WERI-Rb-1 (cell line): ENCODE results near the gene DNAJC18.
"Not testable (repeated sequence)": the region's sequence is repeated elsewhere in the genome, so short reads cannot be mapped to it uniquely, and the experiment has no call there.

ENCODE experiments used
- DNase-seq: peaks from one replicate; pipeline ENCODE4 v3.0.0-alpha.2; 2020
- H3K27ac ChIP-seq: fragments of 250-450 bp; sonication (Bioruptor Pico); 2 replicates; pipeline ENCODE4 v1.5.1; 2020; ENCODE audit warnings: mild to moderate bottlenecking, moderate library complexity
- H3K27me3 ChIP-seq: fragments of 250-450 bp; sonication (Bioruptor Pico); 2 replicates; pipeline ENCODE4 v1.5.1; 2021; ENCODE audit warnings: mild to moderate bottlenecking, low read depth, moderate library complexity; ENCODE audit not compliant: insufficient read depth, severe bottlenecking
- H3K36me3 ChIP-seq: fragments of 250-450 bp; sonication (Bioruptor Pico); 2 replicates; pipeline ENCODE4 v1.5.1; 2020; ENCODE audit warnings: mild to moderate bottlenecking, moderate library complexity
- H3K4me3 ChIP-seq: 2 replicates; pipeline ENCODE4 v1.5.1; 2011; ENCODE audit warnings: low read depth, mild to moderate bottlenecking, control low read depth, low read length
- H3K9me3 ChIP-seq: fragments of 250-450 bp; sonication (Bioruptor Pico); 2 replicates; pipeline ENCODE4 v1.5.1; 2021; ENCODE audit warnings: mild to moderate bottlenecking, moderate library complexity; ENCODE audit not compliant: severe bottlenecking
- TF ChIP-seq, protein P1 (sequence below): IDR thresholded peaks from 2 replicates; pipeline ENCODE4 v1.5.1; 2011; ENCODE audit warnings: low read depth, mild to moderate bottlenecking, control low read depth, inconsistent platforms, low read length

DNAJC18 gene

DNA sequence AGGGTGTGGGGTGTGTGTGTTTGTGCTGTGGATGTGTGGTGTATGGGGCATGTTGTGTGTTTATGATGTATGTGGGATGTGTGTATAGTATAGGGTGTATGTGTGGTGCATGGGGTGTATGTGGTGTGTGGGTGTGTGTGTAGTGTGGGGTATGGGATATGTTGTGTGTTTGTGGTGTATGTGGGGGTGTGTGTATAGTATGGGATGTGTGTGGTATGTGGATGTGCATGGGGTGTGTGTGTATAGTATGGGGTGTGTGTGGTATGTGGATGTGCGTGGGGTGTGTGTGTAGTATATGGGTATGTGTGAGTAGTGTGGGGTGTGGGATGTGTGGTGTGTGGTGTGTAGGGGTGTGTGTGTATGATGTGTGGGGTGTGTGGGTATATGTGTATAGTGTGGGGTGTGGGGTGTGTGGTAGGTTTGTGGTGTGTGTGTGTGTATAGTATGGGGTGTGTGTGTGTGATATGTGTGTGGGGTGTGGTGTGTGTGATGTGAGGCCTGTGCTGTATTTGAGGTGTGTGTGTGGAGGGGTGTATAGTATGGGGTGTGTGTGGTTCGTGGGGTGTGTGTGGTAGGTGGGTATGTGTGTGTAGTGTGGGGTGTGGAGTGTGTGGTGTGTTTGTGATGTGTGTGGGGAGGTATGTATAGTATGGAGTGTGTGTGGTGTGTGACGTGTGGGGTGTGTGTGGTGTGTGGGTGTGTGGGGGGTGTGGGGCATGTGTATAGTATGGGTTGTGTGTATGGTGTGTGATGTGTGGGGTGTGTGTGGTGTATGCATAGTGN, 12.7 kb upstream of the DNAJC18 start:
- Histone ChIP-seq H3K27ac (no peak overlapping the region), H3K27me3 (no peaks in the 10 kb centered on the region), H3K36me3 (no peaks in the 10 kb centered on the region), H3K4me3 (no peak overlapping the region), H3K9me3 (no peaks in the 10 kb centered on the region)
- TF ChIP-seq, protein P1, sequence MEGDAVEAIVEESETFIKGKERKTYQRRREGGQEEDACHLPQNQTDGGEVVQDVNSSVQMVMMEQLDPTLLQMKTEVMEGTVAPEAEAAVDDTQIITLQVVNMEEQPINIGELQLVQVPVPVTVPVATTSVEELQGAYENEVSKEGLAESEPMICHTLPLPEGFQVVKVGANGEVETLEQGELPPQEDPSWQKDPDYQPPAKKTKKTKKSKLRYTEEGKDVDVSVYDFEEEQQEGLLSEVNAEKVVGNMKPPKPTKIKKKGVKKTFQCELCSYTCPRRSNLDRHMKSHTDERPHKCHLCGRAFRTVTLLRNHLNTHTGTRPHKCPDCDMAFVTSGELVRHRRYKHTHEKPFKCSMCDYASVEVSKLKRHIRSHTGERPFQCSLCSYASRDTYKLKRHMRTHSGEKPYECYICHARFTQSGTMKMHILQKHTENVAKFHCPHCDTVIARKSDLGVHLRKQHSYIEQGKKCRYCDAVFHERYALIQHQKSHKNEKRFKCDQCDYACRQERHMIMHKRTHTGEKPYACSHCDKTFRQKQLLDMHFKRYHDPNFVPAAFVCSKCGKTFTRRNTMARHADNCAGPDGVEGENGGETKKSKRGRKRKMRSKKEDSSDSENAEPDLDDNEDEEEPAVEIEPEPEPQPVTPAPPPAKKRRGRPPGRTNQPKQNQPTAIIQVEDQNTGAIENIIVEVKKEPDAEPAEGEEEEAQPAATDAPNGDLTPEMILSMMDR: no peak
- DNase-seq: no peak

DNA sequence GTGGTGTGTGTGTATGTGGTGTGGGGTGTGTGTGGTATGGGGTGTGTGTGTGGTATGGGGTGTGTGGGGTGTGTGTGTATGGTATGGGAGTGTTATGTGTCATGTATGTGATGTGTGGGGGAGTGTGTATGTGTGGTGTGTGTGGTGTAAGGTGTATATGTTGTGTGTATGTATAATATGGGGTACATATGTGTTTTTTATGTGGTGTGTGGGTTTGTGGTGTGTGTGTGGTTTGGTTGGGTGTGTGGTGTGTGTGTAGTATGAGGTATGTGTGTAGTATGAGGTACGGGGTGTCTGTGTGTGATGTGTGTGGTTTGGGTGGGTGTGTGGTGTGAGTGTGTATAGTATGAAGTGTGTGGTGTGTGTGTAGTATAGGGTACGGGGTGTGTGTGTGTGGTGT, 11.9 kb upstream of the DNAJC18 start:
- Histone ChIP-seq H3K36me3 (no peaks in the 10 kb centered on the region), H3K4me3 (no peak overlapping the region), H3K27me3 (no peaks in the 10 kb centered on the region), H3K27ac (no peak overlapping the region), H3K9me3 (no peaks in the 10 kb centered on the region)
- DNase-seq: no peak
- TF ChIP-seq, protein P1: no peak

DNA sequence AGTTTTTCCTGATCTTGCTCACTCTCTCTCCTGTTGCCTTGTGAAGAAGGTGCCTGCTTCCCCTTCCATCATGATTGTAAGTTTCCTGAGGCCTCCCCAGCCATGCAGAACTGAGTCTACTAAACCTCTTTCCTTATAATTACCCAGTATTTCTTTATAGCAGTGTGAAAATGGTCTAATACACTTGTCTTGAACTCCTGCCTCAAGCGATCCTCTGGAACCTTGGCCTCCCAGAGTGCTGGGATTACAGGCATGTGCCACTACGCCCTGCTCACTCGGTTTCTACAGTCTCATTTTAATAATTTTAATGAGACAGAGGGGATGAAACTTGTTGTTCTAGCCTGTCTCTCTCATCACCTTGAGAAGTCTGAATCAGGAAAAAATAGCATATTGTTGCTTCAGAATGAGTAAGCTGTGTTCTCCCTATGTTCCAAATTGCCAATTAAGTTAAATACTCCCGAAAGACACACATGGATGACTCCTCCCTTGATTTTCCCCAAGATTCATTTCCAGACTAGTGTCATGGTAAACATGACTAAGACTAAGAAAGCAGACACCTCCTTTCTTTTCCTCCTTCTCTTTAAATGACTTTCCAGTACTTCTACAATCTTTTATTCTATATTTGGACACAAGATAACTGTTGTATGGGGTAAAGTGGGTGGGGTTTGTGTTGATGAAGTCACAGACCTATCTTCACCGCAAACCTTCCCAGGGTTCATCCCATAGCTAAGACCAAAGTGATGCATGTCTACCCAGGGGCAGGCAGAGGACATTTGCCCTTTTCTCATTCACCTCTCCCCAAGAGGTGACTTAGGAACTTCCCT, 7.8 kb upstream of the DNAJC18 start:
- H3K4me3 ChIP-seq: no peak overlapping the region
- no peak overlapping the region for H3K27ac ChIP-seq
- no peaks in the 10 kb centered on the region for H3K36me3 ChIP-seq
- TF ChIP-seq, protein P1: no peak
- DNase-seq: no peak
- H3K27me3 ChIP-seq: no peaks in the 10 kb centered on the region
- no peaks in the 10 kb centered on the region for H3K9me3 ChIP-seq

DNA sequence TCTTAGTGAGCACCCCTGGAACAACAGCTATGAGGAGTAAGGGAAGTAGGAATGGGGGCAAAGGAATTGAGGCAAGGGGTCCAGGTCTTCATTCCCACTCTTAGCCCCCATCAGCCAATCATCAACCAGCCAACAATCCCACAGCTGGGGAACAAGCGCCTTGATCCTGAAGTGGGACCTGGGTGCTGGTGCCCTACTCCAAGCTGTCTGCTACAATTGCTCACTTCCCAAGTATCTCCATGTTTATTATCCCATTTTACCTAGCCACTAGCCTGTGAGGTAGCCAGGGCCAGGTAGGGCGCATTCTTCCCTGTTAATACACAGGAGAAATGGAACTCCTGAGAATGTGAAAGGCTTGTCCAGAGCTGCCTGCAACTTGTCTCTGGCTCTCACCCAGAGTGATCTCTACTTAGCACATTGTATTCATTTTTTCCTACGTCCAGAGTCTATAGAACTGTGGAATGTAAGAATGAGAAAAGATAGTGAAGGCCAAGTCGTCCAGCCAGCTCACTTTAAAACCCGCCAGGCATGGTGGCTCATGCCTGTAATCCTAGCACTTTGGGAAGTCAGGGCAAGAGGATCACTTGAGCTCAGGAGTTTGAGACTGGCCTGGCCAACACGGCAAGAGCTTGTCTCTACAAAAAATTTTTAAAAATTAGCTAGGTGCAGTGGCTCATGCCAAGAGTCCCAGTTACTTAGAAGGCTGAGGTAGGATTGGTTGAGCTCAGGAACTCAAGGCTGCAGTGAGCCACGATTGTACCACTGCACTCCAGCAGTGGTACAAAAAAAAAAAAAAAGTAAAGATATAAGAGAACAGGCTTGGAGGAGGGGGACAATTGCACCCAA, 6.2 kb upstream of the DNAJC18 start:
- TF ChIP-seq, protein P1: no peak
- Histone ChIP-seq H3K27me3 (no peaks in the 10 kb centered on the region), H3K9me3 (no peaks in the 10 kb centered on the region), H3K36me3 (no peaks in the 10 kb centered on the region), H3K4me3 (no peak overlapping the region), H3K27ac (no peak overlapping the region)
- no peak for DNase-seq

DNA sequence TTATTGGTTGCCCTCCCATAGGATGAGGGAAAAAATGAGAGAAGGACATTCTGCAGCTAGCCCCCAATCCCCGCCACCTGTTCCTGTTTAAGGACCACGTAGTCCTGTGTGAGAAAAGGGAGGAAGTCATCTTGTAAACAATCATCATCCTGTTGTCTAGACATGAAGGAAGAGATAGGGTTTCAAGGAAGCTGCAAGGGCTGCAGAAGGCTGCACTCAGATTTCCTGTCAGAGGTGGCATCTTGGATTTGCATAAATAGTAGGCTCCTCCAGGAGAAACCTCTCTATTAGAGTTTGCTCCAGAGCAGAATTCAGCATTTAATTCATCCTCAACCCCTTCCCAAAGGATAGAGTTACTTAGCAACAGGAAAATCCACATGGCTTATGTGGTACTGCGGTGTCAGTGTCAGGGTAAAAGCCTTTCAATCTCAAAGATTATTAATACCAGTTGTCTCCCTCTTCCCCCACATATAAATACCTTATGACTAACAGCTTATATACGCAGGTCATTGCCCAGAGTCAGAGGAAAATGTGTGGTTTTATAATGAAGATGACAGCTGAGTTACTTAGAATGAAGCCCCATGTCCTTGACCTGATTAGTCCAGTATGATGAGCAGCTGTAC, 4.6 kb upstream of the DNAJC18 start:
- DNase-seq: no peak
- H3K27ac ChIP-seq: no peak overlapping the region
- no peaks in the 10 kb centered on the region for H3K9me3 ChIP-seq
- no peaks in the 10 kb centered on the region for H3K27me3 ChIP-seq
- TF ChIP-seq, protein P1: no peak
- H3K4me3 ChIP-seq: no peak overlapping the region
- H3K36me3 ChIP-seq: no peaks in the 10 kb centered on the region

DNA sequence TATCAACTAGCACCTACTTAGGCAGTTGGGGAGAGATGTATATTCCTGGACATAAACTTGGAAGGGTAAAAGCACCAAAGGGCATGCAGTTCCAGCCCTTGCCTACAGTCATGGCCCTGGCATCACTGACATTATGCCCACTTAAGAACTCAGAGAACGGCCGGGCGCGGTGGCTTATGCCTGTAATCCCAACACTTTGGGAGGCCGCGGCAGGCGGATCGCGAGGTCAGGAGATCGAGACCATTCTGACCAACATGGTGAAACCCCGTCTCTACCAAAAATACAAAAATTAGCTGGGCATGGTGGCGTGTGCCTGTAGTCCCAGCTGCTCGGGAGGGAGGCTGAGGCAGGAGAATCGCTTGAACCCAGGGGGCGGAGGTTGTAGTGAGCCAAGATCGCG, 1.1 kb upstream of the DNAJC18 start:
- not testable (repeated sequence) for DNase-seq, H3K4me3 ChIP-seq, H3K27me3 ChIP-seq, H3K27ac ChIP-seq, H3K36me3 ChIP-seq, H3K9me3 ChIP-seq
